HepG2 (cell line): Measurements from ENCODE around the gene LRRC74A. TPM values are rescaled to one million over a fixed set of nuclear protein-coding genes. Genes with fewer than 3 reads are reported as not detected.

Experiments used
- ATAC-seq: fragments of 200-7000 bp; cut with Tn5 transposase; 3 replicates; pipeline ENCODE4 v1.9.1; 2020; ENCODE audit warnings: mild to moderate bottlenecking, moderate library complexity
- BruUV-seq: library from RNA; stranded (reverse); fragments of 400-500 nt; replicated peaks from 2 replicates; lab custom pipeline; 2021; lab: Mats Ljungman, UMichigan
- CTCF ChIA-PET: fragments of 300-600 bp; formaldehyde crosslinking; extraction: SDS; loops from one replicate; lab custom pipeline; 2021; ENCODE audit warnings: low total read pairs, inconsistent platforms, low intra/inter-chr PET ratio; lab: Yijun Ruan, JAX
- POLR2A ChIA-PET: fragments of 350-600 bp; sonication (Branson Sonifier 250); formaldehyde crosslinking; loops from one replicate; lab custom pipeline; 2020; ENCODE audit warnings: antibody characterized with exemption, inconsistent platforms; lab: Yijun Ruan, JAX
- DNase-seq: peaks from one replicate; pipeline ENCODE4 v3.0.0-alpha.2; 2015; ENCODE audit warnings: low spot score
- FAIRE-seq: peaks from 3 replicates; lab custom pipeline; 2011; peaks lifted over from hg19 to GRCh38; lab: Jason Lieb, UNC
- H2AFZ ChIP-seq: one replicate; pipeline ENCODE4 v1.6.1; 2011; ENCODE audit warnings: low read length, inconsistent platforms
- H3K27ac ChIP-seq: fragments of 300-600 bp; 3 replicates; pipeline ENCODE4 v1.8.0; 2011; ENCODE audit warnings: mixed run types, mild to moderate bottlenecking, mixed read lengths, low read length, inconsistent platforms; ENCODE audit not compliant: insufficient read depth; ENCODE audit errors: extremely low read length
- H3K27me3 ChIP-seq, 2 experiments: fragments of 200-600 bp in 1 of 2; 2 replicates in 1 of 2; 3 replicates in 1 of 2; pipeline versions ENCODE4 v1.6.0 to v1.8.0; 2011; ENCODE audit warnings: low read length in 2 of 2, mild to moderate bottlenecking in 2 of 2, moderate library complexity in 2 of 2, inconsistent platforms in 1 of 2; ENCODE audit not compliant: insufficient read depth in 2 of 2, control insufficient read depth in 1 of 2
- H3K36me3 ChIP-seq, 2 experiments: fragments of 200-600 bp in 1 of 2; replicated peaks in 1 of 2; 2 replicates in 1 of 2; 3 replicates in 1 of 2; pipeline versions ENCODE4 v1.5.1 to v1.8.0; 2011; ENCODE audit warnings: low read length in 2 of 2, inconsistent platforms in 1 of 2; ENCODE audit not compliant: insufficient read depth in 2 of 2, control insufficient read depth in 1 of 2
- H3K4me1 ChIP-seq: 2 replicates; pipeline ENCODE4 v1.5.1; 2012; ENCODE audit warnings: low read length, inconsistent platforms; ENCODE audit not compliant: insufficient read depth
- H3K4me2 ChIP-seq: 2 replicates; pipeline ENCODE4 v1.6.0; 2011; ENCODE audit warnings: low read depth, low read length, inconsistent platforms
- H3K4me3 ChIP-seq, 3 experiments: fragments of 200-600 bp in 1 of 3; sonication (generic), shearing (Covaris generic) in 1 of 3; replicated peaks in 1 of 3; 2 replicates each; pipeline ENCODE4 v1.5.1; 2011 to 2016; ENCODE audit warnings: low read length in 3 of 3, inconsistent platforms in 2 of 3, low read depth in 2 of 3, mild to moderate bottlenecking in 2 of 3, control low read depth in 1 of 3, mixed read lengths in 1 of 3; ENCODE audit not compliant: insufficient read depth in 1 of 3
- H3K79me2 ChIP-seq: one replicate; pipeline ENCODE4 v1.6.1; 2011; ENCODE audit warnings: low read length, inconsistent platforms; ENCODE audit not compliant: insufficient read depth
- H3K9ac ChIP-seq: 2 replicates; pipeline ENCODE4 v1.6.0; 2011; ENCODE audit warnings: mild to moderate bottlenecking, low read depth, low read length, inconsistent platforms; ENCODE audit not compliant: insufficient read depth
- H3K9me3 ChIP-seq: 2 replicates; pipeline ENCODE4 v1.5.1; 2012; ENCODE audit warnings: mild to moderate bottlenecking, low read length
- H4K20me1 ChIP-seq: 2 replicates; pipeline ENCODE4 v1.6.0; 2011; ENCODE audit warnings: inconsistent platforms, mild to moderate bottlenecking, low read length, moderate library complexity; ENCODE audit not compliant: insufficient read depth
- ARID5B ChIP-seq: IDR thresholded peaks from 2 replicates; pipeline ENCODE4 v1.4.0; 2020; ENCODE audit warnings: mild to moderate bottlenecking, missing genetic modification reagents
- KLF13 ChIP-seq: sonication (generic); formaldehyde crosslinking; IDR thresholded peaks from 2 replicates; pipeline ENCODE4 v1.4.0; 2020; ENCODE audit warnings: mild to moderate bottlenecking, missing genetic modification reagents
- PAXIP1 ChIP-seq: sonication (generic); formaldehyde crosslinking; conservative IDR thresholded peaks from 2 replicates; pipeline ENCODE4 v1.4.0; 2020; ENCODE audit warnings: mild to moderate bottlenecking, missing genetic modification reagents, moderate library complexity
- TRAFD1 ChIP-seq: sonication (generic); formaldehyde crosslinking; IDR thresholded peaks from 2 replicates; pipeline ENCODE4 v1.5.1; 2020; ENCODE audit warnings: missing genetic modification reagents, mild to moderate bottlenecking, borderline replicate concordance
- ZNF18 ChIP-seq: sonication (generic); formaldehyde crosslinking; IDR thresholded peaks from 2 replicates; pipeline ENCODE4 v1.8.0; 2022; ENCODE audit warnings: mild to moderate bottlenecking, missing genetic modification reagents; ENCODE audit not compliant: insufficient replicate concordance
- ZNF282 ChIP-seq: fragments of 450-650 bp; IDR thresholded peaks from 2 replicates; pipeline ENCODE4 v1.6.1; 2018; ENCODE audit not compliant: partially characterized antibody
- WGBS: methylation state at CpG from one replicate; pipeline ENCODE4 v1.1.6; 2017; ENCODE audit warnings: low lambda C conversion rate; 5-methylcytosine and 5-hydroxymethylcytosine counted together
- in situ Hi-C: cut with HindIII; loops from 2 replicates; pipeline ENCODE4 v1.10.0; 2017; ENCODE audit warnings: low pct_unique_long_range_greater_than_20kb; ENCODE audit not compliant: extremely low pct_ligation_motif_present
- intact Hi-C: fragments of 100-400 bp; cut with micrococcal nuclease; formaldehyde crosslinking; loops from one replicate; pipeline ENCODE4 v1.10.0; 2022; ENCODE audit not compliant: unreplicated experiment
- polyA plus RNA-seq, 8 experiments: library from polyadenylated mRNA; depleted of rRNA in 3 of 8; stranded (reverse) in 7 of 8; unstranded in 1 of 8; fragments of >200 nt; fragmentation: Illumina TruSeq in 4 of 8; extraction: Trizol in 4 of 8; gene quantifications; 2 replicates each; pipeline versions ENCODE4 v1.2.1 to v1.2.3, GENCODE V29; 2011 to 2016; ENCODE audit warnings: low read depth in 4 of 8, missing spikeins in 1 of 8, mixed read lengths in 1 of 8; ENCODE audit not compliant: insufficient read depth in 1 of 8
- total RNA-seq, 5 experiments: library from RNA; depleted of rRNA; stranded (reverse); fragments of >200 nt; fragmentation: Illumina TruSeq; extraction: Trizol; gene quantifications; 2 replicates each; pipeline ENCODE4 v1.2.3, GENCODE V29; 2016; ENCODE audit warnings: low read depth in 1 of 5

Gene LRRC74A
- total and polyA plus RNA-seq, 2 of the 13 experiments (the other 11 are each of a cell fraction or from before 2014, with no cell fraction given): not detected

- FAIRE-seq: no peak
- Histone ChIP-seq H3K4me1 (peaks cover 5% of the 10 kb centered on the region; the same call in 1 of the 2 replicates), H3K4me3 (no peak overlapping the region), H3K36me3 (no peaks in the 10 kb centered on the region), H3K79me2 (no peaks in the 10 kb centered on the region), H2AFZ (no peak overlapping the region), H3K9me3 (no peaks in the 10 kb centered on the region), H3K27me3 (0 out of 5 replicates have a peak, but pooled peaks cover 0 to 4% of the 10 kb centered on the region in 2 experiments), H3K27ac (no peak overlapping the region), H3K9ac (no peak overlapping the region), H3K4me2 (no peak overlapping the region), H4K20me1 (no peaks in the 10 kb centered on the region)
- ChIA-PET POLR2A (no interaction called here), CTCF (no interaction called here)
- ATAC-seq: no peak
- no TSS peak for BruUV-seq
- in situ Hi-C loops: no loop called here
- TF ChIP-seq PAXIP1 (CRISPR knock-in tag) (no peak), TRAFD1 (no peak), ARID5B (no peak), KLF13 (CRISPR knock-in tag) (no peak), ZNF18 (CRISPR knock-in tag) (no peak), ZNF282 (no peak)
- no peak for DNase-seq
- WGBS: 14% methylated on average over 7 of the region's 7 CpGs
- intact Hi-C loops: no loop called here
These were observed 20.3 kb downstream of the LRRC74A start for GRCh38 chr14:76846331-76847047.
